ENCODE results near the gene CNTNAP2. TPM values are rescaled to one million over a fixed set of nuclear protein-coding genes. Genes with fewer than 3 reads are reported as not detected.

Gene CNTNAP2
- total RNA-seq, 1 experiment from 2014 or later = 0.03 TPM

GRCh38 chr7:148218603-148219002 lies 2102.0 kb downstream of the CNTNAP2 start:
- H3K27ac ChIP-seq (ENCODE audit: low read length) = no peak overlapping the region
- no peaks in the 10 kb centered on the region for H3K27me3 ChIP-seq (ENCODE audit: control insufficient read depth, insufficient read depth, low read length)
- no TSS peak for BruUV-seq (replicated peaks)
- in situ Hi-C loops (cut with HindIII; ENCODE audit: low pct_unique_long_range_greater_than_20kb, low sequenced_read_pairs) = no loop called here
- ChIA-PET POLR2A (no interaction called here), CTCF (no interaction called here)
- H3K4me3 ChIP-seq (ENCODE audit: low read depth in 2 of 2, low read length in 2 of 2) = no peak overlapping the region
- no peaks in the 10 kb centered on the region for H3K36me3 ChIP-seq (ENCODE audit: control insufficient read depth, insufficient read depth, low read length)
- H3K4me1 ChIP-seq (ENCODE audit: control insufficient read depth, insufficient read depth, low read length) = no peaks in the 10 kb centered on the region
- TF ChIP-seq SIN3A (IDR thresholded peaks at IDR 0.05; ENCODE audit: borderline replicate concordance, insufficient read depth, low read depth, low read length) (no peak), POLR2AphosphoS5 (IDR thresholded peaks at IDR 0.05; ENCODE audit: low read depth, low read length) (no peak), REST (IDR thresholded peaks at IDR 0.05; ENCODE audit: insufficient read depth in 1 of 2, low read depth in 2 of 2, low read length in 1 of 2) (no peak), CTCF (IDR thresholded peaks at IDR 0.05) (no peak), TCF7L2 (IDR thresholded peaks at IDR 0.05; ENCODE audit: low read depth, low read length) (no peak)
- no peaks in the 10 kb centered on the region for H3K9me3 ChIP-seq (ENCODE audit: control insufficient read depth, insufficient read depth, low read depth, low read length)
- intact Hi-C loops (cut with micrococcal nuclease; ENCODE audit: unreplicated experiment) = no loop called here
- ATAC-seq (no peak), DNase-seq (ENCODE audit: low read depth, low spot score) (no peak)

- H3K4me3 ChIP-seq (ENCODE audit: low read depth in 2 of 2, low read length in 2 of 2) = no peak overlapping the region
- no peak overlapping the region for H3K27ac ChIP-seq (ENCODE audit: low read length)
- ATAC-seq (no peak), DNase-seq (ENCODE audit: low read depth, low spot score) (no peak)
- no peaks in the 10 kb centered on the region for H3K4me1 ChIP-seq (ENCODE audit: control insufficient read depth, insufficient read depth, low read length)
- no peaks in the 10 kb centered on the region for H3K36me3 ChIP-seq (ENCODE audit: control insufficient read depth, insufficient read depth, low read length)
- BruUV-seq (replicated peaks) = no TSS peak
- no peak for TF ChIP-seq REST (IDR thresholded peaks at IDR 0.05; ENCODE audit: insufficient read depth in 1 of 2, low read depth in 2 of 2, low read length in 1 of 2)
- no peak for TF ChIP-seq SIN3A (IDR thresholded peaks at IDR 0.05; ENCODE audit: borderline replicate concordance, insufficient read depth, low read depth, low read length)
- no peak for TF ChIP-seq POLR2AphosphoS5 (IDR thresholded peaks at IDR 0.05; ENCODE audit: low read depth, low read length)
- no peak for TF ChIP-seq TCF7L2 (IDR thresholded peaks at IDR 0.05; ENCODE audit: low read depth, low read length)
- CTCF ChIA-PET = no interaction called here
- POLR2A ChIA-PET = no interaction called here
- in situ Hi-C loops (cut with HindIII; ENCODE audit: low pct_unique_long_range_greater_than_20kb, low sequenced_read_pairs) (no loop called here), intact Hi-C loops (cut with micrococcal nuclease; ENCODE audit: unreplicated experiment) (no loop called here)
- H3K9me3 ChIP-seq (ENCODE audit: control insufficient read depth, insufficient read depth, low read depth, low read length) = no peaks in the 10 kb centered on the region
- no peaks in the 10 kb centered on the region for H3K27me3 ChIP-seq (ENCODE audit: control insufficient read depth, insufficient read depth, low read length)
These were observed 2106.1 kb downstream of the CNTNAP2 start for GRCh38 chr7:148222721-148223120.
